PFSK-1 (cell line): ENCODE measurements around the gene ATG7.

Experiments used
- FOXP2 ChIP-seq: optimal IDR thresholded peaks from 2 replicates; pipeline ENCODE3; 2011; ENCODE audit warnings: borderline replicate concordance, control low read depth, inconsistent platforms; ENCODE audit not compliant: insufficient read depth; ENCODE audit errors: extremely low read length, extremely low read depth
- POLR2AphosphoS5 ChIP-seq: IDR thresholded peaks from 2 replicates; pipeline ENCODE4 v1.6.1; 2012; ENCODE audit warnings: low read depth, mild to moderate bottlenecking, control low read depth, low read length, moderate library complexity
- REST ChIP-seq, 2 experiments: IDR thresholded peaks; 2 replicates each; pipeline versions ENCODE4 v1.6.1 to v1.8.0; 2011 to 2012; ENCODE audit warnings: low read depth in 2 of 2, low read length in 2 of 2, control low read depth in 1 of 2, inconsistent platforms in 1 of 2, mild to moderate bottlenecking in 1 of 2, moderate library complexity in 1 of 2; ENCODE audit not compliant: insufficient read depth in 1 of 2
- SIN3A ChIP-seq: IDR thresholded peaks from 2 replicates; pipeline ENCODE4 v1.6.1; 2012; ENCODE audit warnings: mild to moderate bottlenecking, low read length, moderate library complexity, borderline replicate concordance; ENCODE audit not compliant: insufficient read depth
- TAF1 ChIP-seq: IDR thresholded peaks from 2 replicates; pipeline ENCODE4 v1.6.1; 2012; ENCODE audit warnings: low read length, control low read depth, borderline replicate concordance; ENCODE audit not compliant: insufficient read depth

The ATG7 gene

GRCh38 chr3:11367143-11367693 is 95.0 kb downstream of the ATG7 start:
- TF ChIP-seq REST (IDR thresholded peaks at IDR 0.05; ENCODE audit: insufficient read depth in 1 of 2, low read depth in 2 of 2, low read length in 2 of 2), result 0 out of 4 replicates have a peak, but pooled peaks of 1 of the 2 experiments have one; percentile 20
- TF ChIP-seq POLR2AphosphoS5, result no peak
- TF ChIP-seq TAF1, result no peak
- TF ChIP-seq FOXP2, result peak; percentile 40
- TF ChIP-seq SIN3A, result no peak

- TF ChIP-seq SIN3A (no peak), FOXP2 (no peak), POLR2AphosphoS5 (no peak), REST (IDR thresholded peaks at IDR 0.05; ENCODE audit: insufficient read depth in 1 of 2, low read depth in 2 of 2, low read length in 2 of 2) (no peak), TAF1 (no peak)
These were observed 98.0 kb downstream of the ATG7 start for GRCh38 chr3:11370191-11370590.

GRCh38 chr3:11370966-11371365 is 98.8 kb downstream of the ATG7 start:
- no peak for TF ChIP-seq TAF1
- no peak for TF ChIP-seq FOXP2
- TF ChIP-seq SIN3A, result no peak
- no peak for TF ChIP-seq POLR2AphosphoS5
- TF ChIP-seq REST (IDR thresholded peaks at IDR 0.05; ENCODE audit: insufficient read depth in 1 of 2, low read depth in 2 of 2, low read length in 2 of 2), result no peak

- TF ChIP-seq FOXP2 (no peak), SIN3A (no peak), POLR2AphosphoS5 (no peak), TAF1 (no peak), REST (IDR thresholded peaks at IDR 0.05; ENCODE audit: insufficient read depth in 1 of 2, low read depth in 2 of 2, low read length in 2 of 2) (no peak)
These were observed 99.5 kb downstream of the ATG7 start for GRCh38 chr3:11371747-11372146.
